A172 (cell line): ENCODE data around the gene MFAP2. TPM values are rescaled to one million over a fixed set of nuclear protein-coding genes. Genes with fewer than 3 reads are reported as not detected.

ENCODE experiments used
- DNase-seq: peaks from one replicate; pipeline ENCODE4 v3.0.0-alpha.2; 2015; ENCODE audit warnings: low spot score
- total RNA-seq: library from RNA; depleted of rRNA; stranded (reverse); fragments of >200 nt; shearing (Covaris generic); gene quantifications from 2 replicates; pipeline ENCODE4 v1.2.3, GENCODE V29; 2014

Gene MFAP2
- total RNA-seq, 1 experiment from 2014 or later = not detected

- DNase-seq = peak; percentile 70
Observed at GRCh38 chr1:16981269-16981849, 939 bp upstream of the MFAP2 start.

- no peak for DNase-seq
Observed at GRCh38 chr1:16979475-16980327, 719 bp downstream of the MFAP2 start.

- peak; percentile 52 for DNase-seq
Observed at GRCh38 chr1:16978567-16979474, 1.6 kb downstream of the MFAP2 start.

GRCh38 chr1:16978139-16978538 is 2.3 kb downstream of the MFAP2 start:
- no peak for DNase-seq

DNA sequence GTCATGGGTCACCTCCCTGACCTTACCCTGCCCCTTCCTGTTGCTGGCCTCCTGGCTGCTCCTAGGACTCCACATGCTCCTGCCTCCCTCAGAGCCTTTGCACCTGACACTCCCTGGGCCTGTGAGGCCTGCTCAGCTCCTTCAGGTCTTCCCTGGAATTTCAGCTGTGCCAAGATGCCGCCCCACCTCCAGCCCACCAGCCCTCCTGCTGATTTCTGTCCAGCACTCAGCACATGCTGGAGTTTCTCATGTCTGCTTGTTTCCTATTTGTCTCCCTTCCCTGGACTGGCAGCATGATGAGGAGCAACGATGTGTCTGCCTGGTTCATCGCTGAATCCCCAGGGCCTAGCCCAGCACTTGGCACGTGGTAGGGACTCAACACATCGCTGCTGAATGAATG is 3.0 kb downstream of the MFAP2 start:
- DNase-seq = no peak

DNA sequence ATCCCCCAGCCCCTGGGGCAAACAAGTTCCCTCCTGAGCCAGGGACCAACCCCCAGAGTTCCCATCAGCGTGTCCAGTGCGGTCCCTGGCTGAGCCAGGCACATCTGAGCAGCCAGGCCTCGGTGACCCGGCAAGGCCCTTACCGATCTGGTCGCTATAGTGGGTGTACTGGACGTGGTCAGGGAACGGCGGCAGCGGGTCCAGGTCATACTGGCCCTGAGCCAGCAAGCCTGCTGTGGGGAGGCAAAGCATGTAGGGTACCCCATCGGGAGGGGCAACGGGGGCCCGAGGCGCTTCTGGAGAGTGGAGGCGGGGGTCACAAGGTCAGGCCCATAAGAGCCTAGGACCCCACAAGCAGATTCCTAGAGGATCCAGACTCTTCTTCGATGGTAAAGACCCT is 3.5 kb downstream of the MFAP2 start:
- DNase-seq = no peak

DNA sequence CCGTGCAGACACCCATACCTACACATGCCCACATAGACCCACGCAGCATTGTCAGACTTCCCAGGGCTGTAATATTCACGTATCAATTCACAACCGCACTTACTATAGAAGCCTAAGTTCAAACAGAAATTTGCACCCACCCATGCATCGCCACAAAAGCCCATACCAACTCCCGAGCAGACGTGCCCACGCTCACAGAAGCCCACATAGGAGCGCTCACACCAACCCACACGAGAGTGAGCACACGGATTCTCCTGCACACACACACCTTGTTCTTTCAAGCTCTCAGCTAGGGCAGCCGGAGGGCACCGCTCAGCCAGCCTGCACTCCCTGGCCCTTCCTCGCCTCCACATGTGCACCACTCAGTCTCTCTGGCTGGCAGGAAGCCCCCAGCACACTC is 4.6 kb downstream of the MFAP2 start:
- no peak for DNase-seq

GRCh38 chr1:16975211-16975610 is 5.2 kb downstream of the MFAP2 start:
- no peak for DNase-seq

DNA sequence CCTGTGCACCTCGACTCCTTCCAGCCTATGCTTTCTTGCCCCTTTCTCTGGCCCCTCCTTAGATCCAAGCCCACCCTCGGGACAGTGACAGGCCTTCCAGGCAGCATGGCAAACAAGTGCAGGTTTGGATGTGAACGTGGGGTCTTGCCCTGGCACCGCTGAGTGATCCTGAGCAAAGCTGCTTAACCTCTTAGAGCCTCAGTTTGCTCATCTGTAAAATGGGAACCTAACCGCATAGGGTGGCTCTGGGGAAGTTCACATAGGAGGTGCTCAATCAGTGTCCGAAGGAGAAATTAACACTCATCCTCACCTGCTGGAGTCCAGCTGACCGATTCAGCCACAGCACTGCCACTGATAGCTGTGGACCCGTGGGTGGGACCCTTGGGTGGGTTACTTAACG is 7.2 kb downstream of the MFAP2 start:
- DNase-seq = no peak

- no peak for DNase-seq
Observed at GRCh38 chr1:16972189-16972895, 8.1 kb downstream of the MFAP2 start.

- DNase-seq = no peak
Observed at GRCh38 chr1:16971341-16972188, 8.9 kb downstream of the MFAP2 start.

- no peak for DNase-seq
Observed at GRCh38 chr1:16970132-16970910, 10.1 kb downstream of the MFAP2 start.

GRCh38 chr1:16969651-16970050 is 10.8 kb downstream of the MFAP2 start:
- no peak for DNase-seq

GRCh38 chr1:16969057-16969611 is 11.3 kb downstream of the MFAP2 start:
- no peak for DNase-seq

DNA sequence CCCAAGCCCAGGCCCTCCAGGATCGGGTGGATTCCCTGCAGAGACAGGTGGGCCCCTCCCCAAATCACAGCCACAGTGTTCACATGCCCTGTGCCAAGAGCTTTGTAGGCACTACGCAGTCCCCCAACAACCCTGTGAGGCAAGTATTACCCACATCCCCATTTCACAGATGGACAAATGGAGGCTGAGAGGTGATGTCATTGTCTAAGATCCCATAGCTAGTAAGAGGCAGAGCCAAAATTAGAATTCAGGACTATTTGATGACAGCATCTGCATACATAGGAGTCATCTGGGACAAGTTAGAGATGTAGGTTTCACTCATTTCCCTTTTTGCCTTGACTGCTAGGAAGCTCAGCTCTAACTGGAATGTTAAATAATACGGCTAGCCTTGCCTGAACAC is 12.0 kb downstream of the MFAP2 start:
- DNase-seq = no peak

DNA sequence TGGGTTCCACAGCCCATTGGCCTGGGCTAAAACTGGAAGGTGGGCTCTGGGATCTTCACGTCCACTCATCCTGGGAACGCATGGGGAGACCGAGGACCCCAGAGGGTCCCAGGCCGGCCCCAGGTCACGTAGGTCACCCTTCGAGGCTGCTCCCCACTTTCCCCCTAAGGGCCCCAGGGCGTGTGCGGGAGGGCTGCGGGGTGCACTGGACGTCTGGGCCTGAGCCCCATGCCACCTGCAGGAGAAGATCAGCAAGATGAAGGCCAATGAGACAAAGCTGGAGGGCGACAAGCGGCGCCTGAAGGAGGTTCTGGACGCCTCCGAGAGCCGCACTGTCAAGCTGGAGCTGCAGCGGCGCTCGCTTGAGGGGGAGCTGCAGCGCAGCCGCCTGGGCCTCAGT is 12.5 kb downstream of the MFAP2 start:
- DNase-seq = no peak

- DNase-seq = peak; percentile 25
Observed at GRCh38 chr1:16967095-16967575, 13.3 kb downstream of the MFAP2 start.

DNA sequence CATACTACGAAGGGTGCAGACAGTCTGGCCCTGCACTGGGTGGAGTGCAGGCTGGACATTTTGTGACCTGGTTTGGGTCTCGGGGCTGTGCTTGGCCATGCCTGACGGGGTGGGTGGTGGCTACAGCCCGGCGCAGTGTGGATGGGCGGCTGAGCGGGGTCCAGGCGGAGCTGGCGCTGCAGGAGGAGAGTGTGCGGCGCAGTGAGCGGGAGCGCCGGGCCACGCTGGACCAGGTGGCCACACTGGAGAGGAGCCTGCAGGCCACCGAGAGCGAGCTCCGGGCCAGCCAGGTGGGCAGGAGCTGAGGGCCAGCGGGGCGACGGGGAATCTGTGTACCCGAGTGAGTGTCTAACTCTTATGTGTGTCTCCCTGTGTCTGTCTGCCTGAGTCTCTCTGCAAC is 14.1 kb downstream of the MFAP2 start:
- no peak for DNase-seq

DNA sequence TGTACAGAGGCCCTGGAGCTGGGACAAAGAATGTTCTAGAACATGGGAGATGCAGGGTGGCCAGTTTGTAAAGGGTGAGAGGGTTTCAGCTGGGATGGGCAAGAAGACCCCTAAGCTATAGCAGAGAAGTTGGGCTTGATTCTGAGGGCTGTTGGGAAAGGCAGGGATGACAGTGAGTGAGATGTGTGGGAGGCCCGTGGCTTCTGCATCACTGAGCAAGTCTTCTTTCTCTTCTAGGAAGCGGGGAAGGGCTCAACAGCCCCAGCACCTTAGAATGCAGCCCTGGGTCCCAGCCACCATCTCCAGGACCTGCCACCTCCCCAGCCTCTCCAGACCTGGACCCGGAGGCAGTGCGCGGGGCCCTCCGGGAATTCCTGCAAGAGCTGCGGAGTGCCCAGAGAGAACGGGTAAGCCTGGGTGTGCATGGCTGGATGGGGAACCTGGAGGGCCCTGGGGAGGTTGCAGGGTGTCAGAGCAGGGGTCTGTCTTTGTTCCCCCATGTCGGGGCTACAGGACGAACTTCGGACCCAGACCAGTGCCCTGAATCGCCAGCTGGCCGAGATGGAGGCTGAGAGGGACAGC is 14.8 kb downstream of the MFAP2 start:
- no peak for DNase-seq
